ENCODE data around the gene PNPLA8. TPM values are rescaled to one million over a fixed set of nuclear protein-coding genes. Genes with fewer than 3 reads are reported as not detected.

The PNPLA8 gene
- total RNA-seq = 17.1 TPM in 2 replicates
- long read RNA-seq, transcript PNPLA8-201 (11 exons, 3,490 nt) = minor isoform, 69 of 214 reads
- long read RNA-seq, transcript PNPLA8-208 (10 exons, 3,366 nt) = minor isoform, 5 of 214 reads
- long read RNA-seq, transcript PNPLA8-206 (10 exons, 3,462 nt) = major isoform, 90 of 214 reads
- long read RNA-seq, partial matches to known transcripts = 20 of 214 reads
- long read RNA-seq, other reads (novel, unspliced or antisense) = 30 of 214 reads

- no peaks in the 10 kb centered on the region for H3K27me3 Mint-ChIP-seq
- DNase-seq (ENCODE audit: low spot score, unreplicated experiment) = peak; percentile 99
- TF ChIP-seq CTCF (IDR thresholded peaks at IDR 0.05; ENCODE audit: unreplicated experiment) = peak; percentile 20
- H3K4me3 Mint-ChIP-seq (ENCODE audit: low read depth) = peak within 1 kb of the TSS; percentile 94
- peak within 1 kb of the TSS; percentile 98 for H3K27ac Mint-ChIP-seq
- no peaks in the 10 kb centered on the region for H3K9me3 Mint-ChIP-seq (ENCODE audit: low read depth)
- no peaks in the 10 kb centered on the region for H3K36me3 Mint-ChIP-seq (ENCODE audit: insufficient read depth)
- peaks cover 33% of the 10 kb centered on the region for H3K4me1 Mint-ChIP-seq (ENCODE audit: low read depth)
Observed at GRCh38 chr7:108525985-108526767, at the start of gene PNPLA8. PNPLA8 (minus strand) TSS chr7:108526135; CDS start chr7:108515491, 10,644 bp downstream.

- peaks cover 8% of the 10 kb centered on the region for H3K9me3 Mint-ChIP-seq (ENCODE audit: low read depth)
- peaks cover 31% of the 10 kb centered on the region for H3K36me3 Mint-ChIP-seq (ENCODE audit: insufficient read depth)
- no peak overlapping the region for H3K27ac Mint-ChIP-seq
- H3K4me1 Mint-ChIP-seq (ENCODE audit: low read depth) = peaks cover 9% of the 10 kb centered on the region
- no peak for DNase-seq (ENCODE audit: low spot score, unreplicated experiment)
- no peak overlapping the region for H3K4me3 Mint-ChIP-seq (ENCODE audit: low read depth)
- H3K27me3 Mint-ChIP-seq = no peaks in the 10 kb centered on the region
- no peak for TF ChIP-seq CTCF (IDR thresholded peaks at IDR 0.05; ENCODE audit: unreplicated experiment)
Observed at GRCh38 chr7:108575156-108575555, 49.2 kb upstream of the PNPLA8 start.

GRCh38 chr7:108572480-108572879, 46.5 kb upstream of the PNPLA8 start:
- Mint-ChIP-seq H3K4me1 (ENCODE audit: low read depth) (peaks cover 23% of the 10 kb centered on the region), H3K27me3 (no peaks in the 10 kb centered on the region), H3K36me3 (ENCODE audit: insufficient read depth) (peaks cover 16% of the 10 kb centered on the region), H3K27ac (no peak overlapping the region), H3K9me3 (ENCODE audit: low read depth) (no peaks in the 10 kb centered on the region), H3K4me3 (ENCODE audit: low read depth) (no peak overlapping the region)
- no peak for DNase-seq (ENCODE audit: low spot score, unreplicated experiment)
- TF ChIP-seq CTCF (IDR thresholded peaks at IDR 0.05; ENCODE audit: unreplicated experiment) = no peak

GRCh38 chr7:108570146-108570755, 44.3 kb upstream of the PNPLA8 start:
- Mint-ChIP-seq H3K27me3 (no peaks in the 10 kb centered on the region), H3K4me1 (ENCODE audit: low read depth) (peaks cover 23% of the 10 kb centered on the region), H3K27ac (peak overlapping the region; percentile 100), H3K36me3 (ENCODE audit: insufficient read depth) (peaks cover 16% of the 10 kb centered on the region), H3K4me3 (ENCODE audit: low read depth) (peak overlapping the region; percentile 95), H3K9me3 (ENCODE audit: low read depth) (no peaks in the 10 kb centered on the region)
- no peak for TF ChIP-seq CTCF (IDR thresholded peaks at IDR 0.05; ENCODE audit: unreplicated experiment)
- DNase-seq (ENCODE audit: low spot score, unreplicated experiment) = no peak

- TF ChIP-seq CTCF (IDR thresholded peaks at IDR 0.05; ENCODE audit: unreplicated experiment) = no peak
- DNase-seq (ENCODE audit: low spot score, unreplicated experiment) = peak; percentile 96
- peak within 1 kb of the TSS; percentile 100 for H3K27ac Mint-ChIP-seq
- H3K36me3 Mint-ChIP-seq (ENCODE audit: insufficient read depth) = peaks cover 20% of the 10 kb centered on the region
- no peaks in the 10 kb centered on the region for H3K9me3 Mint-ChIP-seq (ENCODE audit: low read depth)
- no peaks in the 10 kb centered on the region for H3K27me3 Mint-ChIP-seq
- H3K4me3 Mint-ChIP-seq (ENCODE audit: low read depth) = peak within 1 kb of the TSS; percentile 95
- H3K4me1 Mint-ChIP-seq (ENCODE audit: low read depth) = peaks cover 23% of the 10 kb centered on the region
Observed at GRCh38 chr7:108569381-108570145, 43.6 kb upstream of the PNPLA8 start, which contains the start of the genes DNAJB9 and THAP5. DNAJB9 (plus strand) TSS chr7:108569874; CDS start chr7:108571727, 1,853 bp downstream. THAP5 (minus strand) TSS chr7:108569706; CDS start chr7:108569569, 137 bp downstream.

Measured in progenitor cell of endocrine pancreas (in vitro differentiated cells).